ENCODE measurements around the gene SMPD4.
"Not testable (repeated sequence)": the region's sequence is repeated elsewhere in the genome, so short reads cannot be mapped to it uniquely, and the experiment has no call there.

SMPD4 gene

GRCh38 chr2:130183512-130184373 is 2.3 kb upstream of the SMPD4 start:
- no peak for DNase-seq (ENCODE audit: insufficient read length, low spot score)
- TF ChIP-seq, protein P1, sequence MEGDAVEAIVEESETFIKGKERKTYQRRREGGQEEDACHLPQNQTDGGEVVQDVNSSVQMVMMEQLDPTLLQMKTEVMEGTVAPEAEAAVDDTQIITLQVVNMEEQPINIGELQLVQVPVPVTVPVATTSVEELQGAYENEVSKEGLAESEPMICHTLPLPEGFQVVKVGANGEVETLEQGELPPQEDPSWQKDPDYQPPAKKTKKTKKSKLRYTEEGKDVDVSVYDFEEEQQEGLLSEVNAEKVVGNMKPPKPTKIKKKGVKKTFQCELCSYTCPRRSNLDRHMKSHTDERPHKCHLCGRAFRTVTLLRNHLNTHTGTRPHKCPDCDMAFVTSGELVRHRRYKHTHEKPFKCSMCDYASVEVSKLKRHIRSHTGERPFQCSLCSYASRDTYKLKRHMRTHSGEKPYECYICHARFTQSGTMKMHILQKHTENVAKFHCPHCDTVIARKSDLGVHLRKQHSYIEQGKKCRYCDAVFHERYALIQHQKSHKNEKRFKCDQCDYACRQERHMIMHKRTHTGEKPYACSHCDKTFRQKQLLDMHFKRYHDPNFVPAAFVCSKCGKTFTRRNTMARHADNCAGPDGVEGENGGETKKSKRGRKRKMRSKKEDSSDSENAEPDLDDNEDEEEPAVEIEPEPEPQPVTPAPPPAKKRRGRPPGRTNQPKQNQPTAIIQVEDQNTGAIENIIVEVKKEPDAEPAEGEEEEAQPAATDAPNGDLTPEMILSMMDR (IDR thresholded peaks at IDR 0.05; ENCODE audit: insufficient read depth, missing control alignments) = no peak
- no peak for FAIRE-seq

GRCh38 chr2:130182826-130183511 is 1.6 kb upstream of the SMPD4 start:
- not testable (repeated sequence) for DNase-seq (ENCODE audit: insufficient read length, low spot score); FAIRE-seq

GRCh38 chr2:130181880-130182682 is 679 bp upstream of the SMPD4 start, which contains the start of gene MZT2B:
Gene MZT2B (plus strand): TSS chr2:130182262. CDS start chr2:130182283, 21 bp downstream.
- not testable (repeated sequence) for FAIRE-seq
- TF ChIP-seq, protein P1 (IDR thresholded peaks at IDR 0.05; ENCODE audit: insufficient read depth, missing control alignments) = peak; percentile 59
- DNase-seq (ENCODE audit: insufficient read length, low spot score) = peak; percentile 82

DNA sequence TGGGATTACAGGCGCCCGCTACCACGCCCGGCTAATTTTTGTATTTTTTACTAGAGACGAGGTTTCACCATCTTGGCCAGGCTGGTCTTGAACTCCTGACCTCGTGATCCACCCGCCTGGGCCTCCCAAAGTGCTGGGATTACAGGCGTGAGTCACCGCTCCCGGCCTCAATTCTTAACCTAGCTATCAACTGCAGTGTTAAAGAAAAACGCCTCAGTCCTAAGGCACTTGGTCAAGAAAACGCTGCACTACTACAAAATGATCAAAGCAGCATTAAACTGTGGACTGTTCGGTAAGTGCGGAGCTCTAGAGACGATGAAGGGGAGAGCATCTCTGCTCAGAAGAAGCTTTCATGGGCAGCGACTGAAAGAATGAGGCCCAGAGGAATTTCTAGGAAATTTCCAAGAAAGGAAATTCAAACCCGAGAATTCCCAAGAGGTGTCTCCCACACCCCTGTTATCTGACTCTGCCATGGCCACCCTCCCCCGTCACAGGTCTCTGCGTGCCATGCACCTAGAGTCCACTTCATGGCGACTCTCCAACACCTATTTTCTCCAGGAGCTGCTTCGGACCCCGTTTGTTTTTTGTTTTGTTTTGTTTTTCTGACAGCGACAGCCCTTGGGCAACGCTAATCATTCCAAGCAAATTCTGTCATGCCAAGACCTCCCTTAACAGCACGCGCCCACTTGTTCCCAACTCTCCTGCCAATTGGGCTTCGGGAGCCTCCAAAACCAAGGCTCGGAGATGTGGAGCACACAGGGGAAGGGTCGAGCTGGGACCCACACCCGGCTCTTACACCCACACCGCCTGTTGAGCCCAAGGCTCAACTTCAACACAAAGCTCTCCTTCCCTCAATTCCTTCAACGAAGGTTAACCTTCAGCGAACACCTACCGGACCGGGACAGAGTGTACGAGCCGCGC is 738 bp downstream of the SMPD4 start:
- FAIRE-seq; DNase-seq (ENCODE audit: insufficient read length, low spot score): not testable (repeated sequence)

DNA sequence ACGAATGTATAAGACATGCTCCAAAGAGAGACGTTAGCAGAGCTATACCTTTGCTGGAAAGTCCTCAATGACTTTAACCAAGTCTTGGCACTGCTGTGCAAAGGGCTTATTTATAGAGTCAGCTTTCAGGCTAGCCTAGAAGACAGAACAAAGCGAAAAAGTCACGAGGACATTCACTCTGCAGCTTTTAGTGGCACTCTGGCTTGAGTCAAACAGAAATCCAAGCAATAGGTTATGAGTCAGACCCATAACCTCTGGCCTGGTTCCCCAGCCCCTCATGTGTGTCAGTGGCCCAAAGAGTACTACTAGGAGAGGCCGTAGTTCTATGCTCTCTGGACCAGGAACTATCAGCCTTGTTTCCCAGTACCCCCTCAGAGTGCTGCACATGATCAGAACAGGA is 6.5 kb downstream of the SMPD4 start:
- not testable (repeated sequence) for FAIRE-seq; DNase-seq (ENCODE audit: insufficient read length, low spot score)

DNA sequence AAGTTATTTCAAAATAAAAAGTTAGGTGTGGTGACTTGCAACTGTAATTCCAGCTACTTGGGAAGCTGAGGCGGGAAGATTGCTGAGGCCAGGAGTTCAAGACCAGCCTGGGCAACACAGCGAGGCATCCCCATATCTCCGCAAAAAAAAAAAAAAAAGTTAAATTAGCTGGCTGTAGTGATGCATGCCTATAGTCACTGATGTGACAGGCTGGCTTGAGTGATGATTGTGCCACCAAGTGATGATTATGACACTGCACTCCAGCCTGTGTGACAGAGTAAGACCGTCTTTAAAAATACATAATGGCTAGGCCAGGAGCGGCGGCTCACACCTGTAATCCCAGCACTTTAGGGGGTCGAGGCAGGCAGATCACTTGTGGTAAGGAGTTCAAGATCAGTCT is 11.5 kb downstream of the SMPD4 start:
- DNase-seq (ENCODE audit: insufficient read length, low spot score) = no peak
- FAIRE-seq = no peak
- TF ChIP-seq, protein P1 (IDR thresholded peaks at IDR 0.05; ENCODE audit: insufficient read depth, missing control alignments) = no peak

DNA sequence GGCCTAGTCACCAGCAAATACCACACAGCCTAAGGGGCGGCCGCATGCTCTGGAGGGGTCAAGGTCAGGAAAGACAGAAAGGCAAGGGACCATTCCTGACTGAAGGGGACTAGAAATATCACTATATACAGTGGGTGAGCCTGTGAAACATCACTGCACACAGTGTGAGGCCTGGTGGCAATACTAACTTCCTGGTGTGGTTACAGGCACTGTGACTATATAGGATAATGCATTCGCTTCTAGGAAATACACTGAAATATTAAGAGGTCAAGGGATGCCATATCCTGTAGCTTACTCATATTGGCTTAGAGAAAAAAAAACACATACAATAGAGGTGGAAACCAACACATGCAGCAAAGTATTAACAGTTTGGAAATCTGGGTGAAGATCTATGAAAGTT is 12.2 kb downstream of the SMPD4 start:
- FAIRE-seq; DNase-seq (ENCODE audit: insufficient read length, low spot score): not testable (repeated sequence)

DNA sequence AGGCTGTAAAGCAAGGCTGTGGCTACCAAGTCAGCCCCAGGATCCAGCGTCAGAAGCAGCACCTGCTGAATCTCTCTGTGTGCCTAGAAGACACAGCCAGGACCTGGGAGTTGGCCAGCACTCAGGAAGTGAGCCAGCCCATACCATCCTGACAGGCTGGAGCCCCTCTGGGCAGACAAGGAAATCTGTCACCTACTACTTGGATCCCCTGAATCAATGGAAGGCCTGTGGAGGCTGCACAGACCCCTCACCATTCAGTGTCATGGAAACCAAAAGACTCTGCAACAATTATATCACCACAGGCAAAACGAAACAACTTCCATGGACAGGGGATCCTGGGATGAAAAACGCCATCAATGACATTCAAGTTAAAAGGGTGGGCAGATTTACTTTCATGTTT is 14.8 kb downstream of the SMPD4 start:
- DNase-seq (ENCODE audit: insufficient read length, low spot score); FAIRE-seq: not testable (repeated sequence)

- TF ChIP-seq, protein P1 (IDR thresholded peaks at IDR 0.05; ENCODE audit: insufficient read depth, missing control alignments) = no peak
Measured at GRCh38 chr2:130165293-130166016, 15.9 kb downstream of the SMPD4 start.

More at GRCh38 chr2:130165293-130166016, 15.9 kb downstream of the SMPD4 start:
- no peak for DNase-seq (ENCODE audit: insufficient read length, low spot score)
- no peak for FAIRE-seq

All from D721Med (cell line).